HG03558 (cell line): Measurements from ENCODE around the gene KIFC3.
"Not testable (repeated sequence)": the region's sequence is repeated elsewhere in the genome, so short reads cannot be mapped to it uniquely, and the experiment has no call there.

Source experiments
- ATAC-seq: cut with Tn5 transposase; IDR thresholded peaks from one replicate; pipeline ENCODE4 v1.9.1; 2021; ENCODE audit warnings: moderate number of reproducible peaks; ENCODE audit not compliant: unreplicated experiment; ENCODE audit errors: extremely low read depth

KIFC3 gene

GRCh38 chr16:57729852-57730251 is 72.4 kb downstream of the KIFC3 start:
- ATAC-seq, result not testable (repeated sequence)

GRCh38 chr16:57729182-57729484 is 73.2 kb downstream of the KIFC3 start:
- ATAC-seq, result no peak

- ATAC-seq, result no peak
These were observed 73.7 kb downstream of the KIFC3 start for GRCh38 chr16:57728336-57729181.

GRCh38 chr16:57727610-57728009 is 74.7 kb downstream of the KIFC3 start:
- no peak for ATAC-seq

- ATAC-seq, result no peak
These were observed 75.8 kb downstream of the KIFC3 start for GRCh38 chr16:57726433-57726947.

- ATAC-seq, result no peak
These were observed 76.3 kb downstream of the KIFC3 start for GRCh38 chr16:57725976-57726375.

GRCh38 chr16:57725554-57725953 is 76.7 kb downstream of the KIFC3 start:
- ATAC-seq, result no peak

GRCh38 chr16:57725151-57725550 is 77.1 kb downstream of the KIFC3 start:
- no peak for ATAC-seq

- no peak for ATAC-seq
These were observed 77.8 kb downstream of the KIFC3 start for GRCh38 chr16:57724531-57724930.

- no peak for ATAC-seq
These were observed 79.1 kb downstream of the KIFC3 start for GRCh38 chr16:57723170-57723569.

- ATAC-seq, result no peak
These were observed 79.6 kb downstream of the KIFC3 start for GRCh38 chr16:57722651-57723050.

GRCh38 chr16:57722210-57722499 is 80.1 kb downstream of the KIFC3 start:
- ATAC-seq, result no peak

- no peak for ATAC-seq
These were observed 80.7 kb downstream of the KIFC3 start for GRCh38 chr16:57721356-57722209.

- ATAC-seq, result no peak
These were observed 82.1 kb downstream of the KIFC3 start for GRCh38 chr16:57720142-57720575.

GRCh38 chr16:57714047-57714446 is 88.2 kb downstream of the KIFC3 start:
- ATAC-seq, result no peak

- ATAC-seq, result no peak
These were observed 88.7 kb downstream of the KIFC3 start for GRCh38 chr16:57713596-57713995.

GRCh38 chr16:57712569-57712968 is 89.7 kb downstream of the KIFC3 start:
- ATAC-seq, result not testable (repeated sequence)

GRCh38 chr16:57711993-57712392 is 90.3 kb downstream of the KIFC3 start:
- no peak for ATAC-seq

- no peak for ATAC-seq
These were observed 90.9 kb downstream of the KIFC3 start for GRCh38 chr16:57711346-57711745.

GRCh38 chr16:57709663-57710062 is 92.6 kb downstream of the KIFC3 start:
- no peak for ATAC-seq
